ENCODE measurements around the gene NAT10.

NAT10 gene

DNA sequence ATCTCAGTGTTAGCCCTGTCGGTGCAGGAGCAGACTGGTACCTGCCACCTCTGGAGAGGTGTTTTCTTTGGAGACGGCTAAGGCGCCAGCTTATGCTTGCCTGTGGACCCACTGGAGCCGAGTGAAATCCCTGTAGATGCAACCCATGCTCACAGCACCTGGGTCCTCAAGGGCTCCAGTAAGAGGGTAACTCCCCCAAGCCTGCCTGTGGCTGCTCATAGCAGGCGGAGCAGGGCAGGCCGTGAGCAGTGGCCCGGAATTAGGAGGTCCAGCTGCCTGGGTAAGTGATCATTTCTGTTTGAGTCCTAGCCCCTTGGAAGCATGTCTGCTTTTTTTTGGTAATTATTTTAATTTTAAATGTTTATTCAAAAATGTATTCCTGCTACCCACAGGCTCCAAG is 43.8 kb downstream of the NAT10 start:
- DNase-seq (ENCODE audit: low read depth in 2 of 2), result no peak

GRCh38 chr11:34149786-34150185 is 44.4 kb downstream of the NAT10 start:
- DNase-seq (ENCODE audit: low read depth in 2 of 2), result no peak

GRCh38 chr11:34150494-34151151 is 45.2 kb downstream of the NAT10 start:
- peak; percentile 13 to 23 for DNase-seq (ENCODE audit: low read depth in 2 of 2)

DNA sequence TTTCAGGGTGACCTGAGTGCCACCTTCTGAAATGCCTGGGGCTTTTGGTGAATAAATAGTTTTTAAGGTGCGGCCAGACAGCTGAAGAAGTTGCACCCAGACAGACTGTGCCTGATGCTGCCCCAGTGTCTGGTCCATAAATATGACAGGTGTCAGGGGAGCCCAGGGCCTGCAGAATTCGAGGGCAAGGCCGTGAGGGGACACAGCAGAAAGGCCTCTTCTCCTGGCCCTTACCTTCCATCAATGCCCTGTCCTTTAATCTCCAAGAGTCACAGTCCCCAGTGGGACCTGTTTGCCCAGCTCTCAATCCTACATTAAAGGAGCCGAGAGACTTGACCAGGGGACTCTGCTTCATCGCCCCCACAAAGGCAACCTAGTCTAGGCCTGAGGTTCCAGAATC is 45.7 kb downstream of the NAT10 start:
- no peak for DNase-seq (ENCODE audit: low read depth in 2 of 2)

DNA sequence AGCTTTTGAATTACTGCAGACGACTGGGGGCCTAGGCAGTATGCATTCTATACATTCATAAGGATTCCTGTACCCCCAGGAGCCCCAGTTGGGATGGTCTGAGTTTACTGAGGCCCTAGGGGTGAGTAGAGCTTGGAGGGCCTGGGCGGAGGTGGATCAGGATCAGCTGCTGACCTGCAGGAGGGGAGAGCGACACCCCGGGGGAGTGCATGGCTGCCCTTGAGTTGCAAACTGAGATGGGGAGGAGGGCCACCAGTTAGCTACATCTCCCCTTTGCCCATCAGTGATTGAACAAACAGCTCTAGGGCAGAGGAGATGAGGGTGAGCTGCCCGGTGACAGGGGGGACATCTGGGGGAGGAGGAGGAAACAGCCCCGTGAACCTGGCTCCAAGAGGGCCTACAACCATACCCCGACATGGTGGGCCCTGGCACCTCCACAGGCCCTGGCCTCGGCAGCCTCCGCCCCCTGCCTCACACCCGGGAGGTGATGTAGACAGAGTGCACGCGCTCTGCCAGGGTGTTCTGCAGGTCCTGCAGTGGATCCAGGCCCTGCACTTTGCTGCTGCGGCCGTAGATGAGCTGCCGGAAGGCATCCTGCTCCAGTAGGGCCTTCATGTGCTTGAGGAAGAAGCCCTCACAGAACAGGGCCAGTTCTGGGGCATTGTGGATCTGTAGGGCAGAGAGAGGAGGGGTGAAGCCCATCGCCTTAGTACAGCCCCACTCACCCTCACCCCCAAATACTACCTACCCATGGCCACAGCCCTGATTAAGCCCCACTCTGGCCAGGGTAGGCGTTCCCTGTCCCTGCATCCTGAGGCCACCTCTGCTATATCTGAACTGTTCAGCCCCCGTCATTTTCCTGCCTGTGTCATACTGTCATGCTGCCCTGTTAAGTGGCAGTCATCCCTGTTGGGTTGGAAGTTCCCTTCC is 46.8 kb downstream of the NAT10 start:
- DNase-seq (ENCODE audit: low read depth in 2 of 2), result no peak

DNA sequence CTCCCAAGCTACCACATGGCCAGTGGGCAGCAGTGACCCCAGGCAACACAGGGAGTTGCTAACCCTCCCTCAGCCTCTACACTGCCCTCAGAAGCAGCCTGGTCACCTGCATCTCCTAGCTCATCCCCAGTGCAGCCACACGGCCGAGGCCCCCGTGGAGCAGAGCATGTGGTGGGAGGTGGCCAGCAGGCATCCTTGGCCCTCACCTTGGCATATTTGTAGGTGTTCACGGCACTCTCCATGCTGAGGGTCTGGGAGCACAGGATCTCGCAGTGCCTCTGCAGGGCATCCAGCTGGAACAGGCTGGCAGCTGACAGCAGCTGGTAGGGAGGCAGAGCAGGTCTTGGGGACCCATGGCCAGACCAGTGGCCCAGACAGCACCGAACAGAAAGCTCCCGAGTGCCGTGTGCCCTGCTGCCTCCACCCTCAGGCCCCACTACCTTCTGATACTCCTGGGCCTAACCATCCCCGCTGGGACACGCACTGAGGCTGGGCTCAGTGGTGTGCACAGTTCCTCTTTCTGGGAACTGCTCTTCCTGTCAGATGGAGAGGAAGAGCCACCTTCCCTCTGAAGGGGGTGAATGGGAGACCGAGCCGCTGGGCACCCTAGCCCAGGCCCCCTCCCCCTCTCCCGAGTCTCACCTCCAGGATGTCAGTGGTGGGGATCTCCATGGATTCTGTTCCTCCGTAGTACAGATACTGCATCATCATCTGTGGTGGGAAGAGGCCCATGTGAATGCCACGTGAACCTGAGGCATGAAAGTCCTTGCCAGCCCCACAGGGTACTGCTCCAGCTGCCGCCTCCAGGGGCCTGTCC is 48.8 kb downstream of the NAT10 start:
- DNase-seq (ENCODE audit: low read depth in 2 of 2), result no peak

DNA sequence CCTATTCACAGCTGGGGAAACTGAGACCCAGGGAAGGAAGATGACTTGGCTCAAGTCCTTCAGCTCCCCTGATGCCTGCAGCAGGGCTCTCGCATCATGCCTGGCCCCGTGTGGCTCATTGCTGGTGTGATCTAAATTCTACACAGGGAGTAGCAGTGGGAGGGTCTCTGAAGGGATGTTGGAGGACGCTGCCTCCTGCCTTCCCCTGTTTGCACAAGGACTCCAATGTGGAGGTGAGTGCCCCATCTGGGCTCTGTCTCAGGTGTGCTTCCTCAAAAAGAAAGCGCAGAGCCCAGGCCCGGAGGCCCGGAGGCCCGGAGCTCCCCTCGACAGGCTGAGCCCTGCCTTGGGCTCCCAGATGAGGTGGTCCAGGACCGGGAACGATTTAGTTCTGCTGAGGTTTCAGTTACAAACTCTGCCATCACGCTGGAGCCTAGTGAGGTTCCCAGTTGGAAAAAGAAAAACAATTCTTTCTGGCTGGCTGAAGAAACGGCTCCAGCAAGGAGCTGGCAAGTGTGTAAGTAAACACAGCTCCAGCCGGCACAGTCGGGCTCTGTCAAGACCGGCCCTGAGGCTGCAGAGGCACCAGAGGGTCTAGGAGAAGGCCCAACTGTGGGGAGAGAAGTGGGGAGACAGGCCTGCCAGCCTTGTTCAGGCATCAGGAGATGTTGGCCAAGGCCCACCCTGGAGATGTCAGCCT is 49.8 kb downstream of the NAT10 start:
- DNase-seq (ENCODE audit: low read depth in 2 of 2), result no peak

DNA sequence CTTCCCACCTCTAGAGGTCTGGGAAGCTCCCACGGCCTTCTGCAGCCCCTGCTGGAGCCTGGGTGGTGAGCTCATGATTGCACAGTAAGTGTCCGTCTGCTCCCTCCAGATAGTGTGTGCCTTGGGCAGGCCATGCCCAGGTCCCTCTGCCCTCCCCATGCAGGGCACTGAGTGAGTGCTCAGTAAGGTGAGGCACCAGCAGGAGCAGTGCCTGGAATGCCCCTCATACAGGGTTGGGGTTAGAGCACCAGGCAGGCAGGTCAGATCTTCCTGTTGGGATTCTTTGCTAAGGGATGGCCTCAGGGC is 50.3 kb downstream of the NAT10 start:
- DNase-seq (ENCODE audit: low read depth in 2 of 2), result no peak

DNA sequence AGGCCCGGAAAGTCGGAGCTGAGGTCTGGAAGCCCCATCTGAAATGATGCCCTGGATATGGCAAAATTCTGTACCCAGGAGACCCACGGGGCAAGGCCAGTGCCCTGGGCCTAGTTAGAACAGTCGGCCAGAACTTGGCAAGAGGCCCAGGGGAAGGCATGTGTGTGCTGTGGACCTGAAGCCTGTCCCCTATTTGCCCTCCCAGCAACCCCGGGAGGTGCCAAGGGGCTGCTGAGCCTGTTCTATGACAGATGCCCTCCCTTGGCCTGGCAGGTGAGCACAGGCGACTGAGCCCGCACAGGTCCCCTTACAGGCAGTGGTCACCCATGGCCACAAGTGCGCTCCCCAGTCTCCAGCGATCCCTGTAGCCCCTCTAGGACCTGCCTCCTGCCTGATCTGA is 51.7 kb downstream of the NAT10 start:
- DNase-seq (ENCODE audit: low read depth in 2 of 2), result no peak

DNA sequence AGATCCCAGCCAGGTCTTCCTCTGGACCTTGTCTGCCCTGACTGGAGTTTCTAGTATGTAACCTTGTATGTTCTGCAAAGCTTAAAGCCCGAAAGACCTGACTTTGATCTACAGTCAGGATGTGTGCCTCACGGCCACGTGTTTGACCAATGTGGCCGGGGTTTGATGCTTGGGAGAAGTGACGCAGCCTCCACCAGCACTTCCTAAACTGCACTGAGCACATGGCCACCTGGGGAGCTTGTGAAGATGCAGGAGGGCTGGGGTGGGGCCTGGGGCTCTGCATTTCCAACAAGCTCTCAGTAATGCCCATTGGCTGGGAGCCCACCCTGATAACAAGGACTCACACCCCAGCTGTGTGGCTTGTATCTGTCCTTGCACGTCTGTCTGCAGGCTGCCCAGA is 53.2 kb downstream of the NAT10 start:
- DNase-seq (ENCODE audit: low read depth in 2 of 2), result no peak

DNA sequence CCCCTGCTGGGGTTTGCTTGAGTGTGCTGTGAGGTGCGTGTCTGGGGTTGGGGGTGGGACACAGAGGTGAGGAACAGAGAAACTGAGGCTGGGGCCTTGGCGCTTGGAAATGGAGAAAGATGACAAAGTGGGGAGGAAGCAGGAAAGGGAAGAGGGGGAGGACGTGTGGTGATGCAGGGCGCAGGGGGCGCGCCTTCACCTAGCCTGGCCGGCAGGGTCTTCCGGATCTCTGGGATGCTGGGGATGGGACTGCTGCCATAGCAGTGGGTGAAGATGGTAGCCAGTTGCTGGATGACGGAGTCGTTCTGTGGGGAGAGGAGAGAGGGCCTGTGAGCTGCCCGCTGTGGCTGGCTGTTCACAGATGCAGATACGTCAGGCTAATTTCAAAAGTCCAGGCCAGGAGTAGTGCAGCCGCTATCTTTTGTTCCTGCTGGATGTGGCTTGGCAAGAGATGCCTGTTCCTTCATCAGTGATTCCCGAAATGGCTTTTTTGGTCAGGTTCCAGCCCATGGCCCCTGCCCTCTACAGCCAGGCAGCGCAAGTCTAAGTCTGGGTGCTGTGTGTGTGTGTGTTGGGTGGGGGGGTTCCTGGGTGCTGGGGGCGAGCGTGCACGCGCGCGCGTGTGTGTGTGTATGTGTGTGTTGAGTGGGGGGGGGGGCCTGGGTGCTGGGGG is 54.8 kb downstream of the NAT10 start:
- no peak for DNase-seq (ENCODE audit: low read depth in 2 of 2)

- no peak for DNase-seq (ENCODE audit: low read depth in 2 of 2)
Measured at GRCh38 chr11:34160791-34161190, 55.4 kb downstream of the NAT10 start.

DNA sequence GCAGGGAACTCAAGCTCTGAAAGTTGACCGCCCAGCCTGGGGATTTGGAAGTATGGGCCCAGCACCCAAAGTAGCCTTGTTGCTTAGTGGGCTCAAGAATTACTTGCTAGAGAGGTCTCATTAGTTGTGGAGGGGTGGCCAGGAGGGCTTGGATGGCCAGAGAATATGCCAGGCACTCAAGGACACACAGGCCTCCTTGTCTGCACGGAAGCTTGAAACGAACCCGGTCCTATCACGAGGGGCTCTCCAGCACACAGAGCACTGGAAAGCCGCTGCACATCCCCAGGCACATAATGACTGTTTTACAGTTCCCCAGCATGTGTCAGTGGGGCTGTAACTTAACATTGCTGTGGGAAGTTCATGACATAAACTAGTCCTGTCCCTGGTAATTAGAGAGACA is 55.9 kb downstream of the NAT10 start:
- no peak for DNase-seq (ENCODE audit: low read depth in 2 of 2)

- DNase-seq (ENCODE audit: low read depth in 2 of 2), result no peak
Measured at GRCh38 chr11:34161812-34162492, 56.5 kb downstream of the NAT10 start.

DNA sequence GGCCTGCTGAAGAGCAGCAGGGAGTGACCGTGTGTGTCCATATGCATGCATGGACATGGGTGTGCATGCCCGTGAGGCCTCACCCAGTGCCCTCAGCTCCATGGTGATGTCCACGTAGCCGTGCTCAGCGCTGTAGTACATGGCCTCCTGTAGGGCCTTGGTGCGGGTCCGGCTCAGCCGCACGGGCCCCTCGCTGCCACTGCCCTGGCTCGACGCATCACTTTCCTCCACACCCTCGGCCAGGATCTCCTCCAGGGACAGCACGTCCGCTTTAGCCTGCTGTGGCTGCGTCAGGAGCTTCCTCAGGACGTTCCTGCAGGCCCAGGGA is 57.0 kb downstream of the NAT10 start:
- DNase-seq (ENCODE audit: low read depth in 2 of 2), result no peak

- DNase-seq (ENCODE audit: low read depth in 2 of 2), result no peak
Measured at GRCh38 chr11:34162856-34163255, 57.4 kb downstream of the NAT10 start.

DNA sequence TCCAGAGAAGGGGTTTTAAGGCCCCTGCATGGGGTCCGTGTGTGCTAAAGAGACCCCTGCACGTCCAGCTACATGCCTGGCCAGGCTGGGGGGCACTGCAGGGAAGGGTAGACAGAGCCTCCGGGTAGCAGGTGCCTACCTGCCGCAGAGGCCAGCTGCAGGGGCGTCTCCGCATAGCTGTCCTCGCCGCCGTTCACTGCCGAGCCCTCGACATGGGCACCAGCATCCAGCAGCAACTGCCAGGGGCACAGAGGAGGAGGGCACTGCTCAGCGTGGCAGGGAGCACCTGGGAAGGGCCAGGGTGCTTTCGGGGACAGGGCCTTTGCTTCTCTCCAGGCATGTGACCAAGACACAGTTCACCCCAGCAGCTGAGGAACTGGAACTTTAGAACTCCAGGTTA is 59.7 kb downstream of the NAT10 start:
- DNase-seq (ENCODE audit: low read depth in 2 of 2), result no peak

- no peak for DNase-seq (ENCODE audit: low read depth in 2 of 2)
Measured at GRCh38 chr11:34165786-34166555, 60.5 kb downstream of the NAT10 start.

GRCh38 chr11:34166806-34167740 is 61.6 kb downstream of the NAT10 start:
- no peak for DNase-seq (ENCODE audit: low read depth in 2 of 2)

Measured in fibroblast of skin of left biceps (primary cell).